Mesendoderm (in vitro differentiated cells): ENCODE data around the gene PMP22.

Experiments
- DNase-seq: peaks from one replicate; pipeline ENCODE4 v3.0.0; 2013
- H2AK5ac ChIP-seq: 2 replicates; pipeline ENCODE4 v1.6.1; 2013; ENCODE audit warnings: low read length, inconsistent platforms
- H2BK120ac ChIP-seq: 2 replicates; pipeline ENCODE4 v1.6.1; 2013; ENCODE audit warnings: low read depth, mild to moderate bottlenecking, low read length, moderate library complexity, mixed read lengths
- H2BK15ac ChIP-seq: replicated peaks from 2 replicates; pipeline ENCODE4 v1.6.1; 2013; ENCODE audit warnings: low read depth, mild to moderate bottlenecking, moderate library complexity
- H2BK5ac ChIP-seq: 2 replicates; pipeline ENCODE4 v1.6.1; 2013; ENCODE audit warnings: low read length, inconsistent platforms
- H3K18ac ChIP-seq: 2 replicates; pipeline ENCODE4 v1.6.1; 2013; ENCODE audit warnings: mild to moderate bottlenecking, low read length, mixed read lengths
- H3K23ac ChIP-seq: one replicate; pipeline ENCODE4 v1.6.1; 2013; ENCODE audit warnings: low read length
- H3K27ac ChIP-seq: 2 replicates; pipeline ENCODE4 v1.5.1; 2013; ENCODE audit warnings: low read depth, mild to moderate bottlenecking, inconsistent platforms, low read length, moderate library complexity
- H3K27me3 ChIP-seq: 2 replicates; pipeline ENCODE4 v1.6.1; 2013; ENCODE audit warnings: low read length, control low read depth, mild to moderate bottlenecking, inconsistent platforms; ENCODE audit not compliant: insufficient read depth, poor library complexity
- H3K36me3 ChIP-seq: 2 replicates; pipeline ENCODE4 v1.6.1; 2013; ENCODE audit warnings: low read length, inconsistent platforms; ENCODE audit not compliant: control insufficient read depth, insufficient read depth
- H3K4ac ChIP-seq: one replicate; pipeline ENCODE4 v1.6.1; 2013; ENCODE audit warnings: low read depth, mild to moderate bottlenecking, low read length, moderate library complexity
- H3K4me1 ChIP-seq: 2 replicates; pipeline ENCODE4 v1.6.1; 2013; ENCODE audit warnings: low read depth, low read length, inconsistent platforms; ENCODE audit not compliant: control insufficient read depth
- H3K4me2 ChIP-seq: 2 replicates; pipeline ENCODE4 v1.6.1; 2013; ENCODE audit warnings: low read length
- H3K4me3 ChIP-seq: 2 replicates; pipeline ENCODE4 v1.5.1; 2013; ENCODE audit warnings: mild to moderate bottlenecking, low read length
- H3K56ac ChIP-seq: one replicate; pipeline ENCODE4 v1.6.1; 2013; ENCODE audit warnings: low read length
- H3K79me1 ChIP-seq: 2 replicates; pipeline ENCODE4 v1.6.1; 2013; ENCODE audit warnings: low read length, inconsistent platforms
- H3K79me2 ChIP-seq: 2 replicates; pipeline ENCODE4 v1.6.1; 2013; ENCODE audit warnings: mild to moderate bottlenecking, low read length; ENCODE audit not compliant: control insufficient read depth, insufficient read depth
- H3K9ac ChIP-seq: 2 replicates; pipeline ENCODE4 v1.6.1; 2013; ENCODE audit warnings: low read length, inconsistent platforms
- H4K5ac ChIP-seq: one replicate; pipeline ENCODE4 v1.6.1; 2013; ENCODE audit warnings: low read length
- H4K8ac ChIP-seq: one replicate; pipeline ENCODE4 v1.6.1; 2013; ENCODE audit warnings: low read depth, mild to moderate bottlenecking, control low read depth, low read length, moderate library complexity
- WGBS: extraction: QIAGEN DNeasy Blood & Tissue Kit; methylation state at CpG from one replicate; pipeline ENCODE4 v1.1.7; 2013; ENCODE audit warnings: low lambda C conversion rate, missing lambda C conversion rate; ENCODE audit not compliant: insufficient coverage; ENCODE audit errors: extremely low coverage; 5-methylcytosine and 5-hydroxymethylcytosine counted together

Gene PMP22

DNA sequence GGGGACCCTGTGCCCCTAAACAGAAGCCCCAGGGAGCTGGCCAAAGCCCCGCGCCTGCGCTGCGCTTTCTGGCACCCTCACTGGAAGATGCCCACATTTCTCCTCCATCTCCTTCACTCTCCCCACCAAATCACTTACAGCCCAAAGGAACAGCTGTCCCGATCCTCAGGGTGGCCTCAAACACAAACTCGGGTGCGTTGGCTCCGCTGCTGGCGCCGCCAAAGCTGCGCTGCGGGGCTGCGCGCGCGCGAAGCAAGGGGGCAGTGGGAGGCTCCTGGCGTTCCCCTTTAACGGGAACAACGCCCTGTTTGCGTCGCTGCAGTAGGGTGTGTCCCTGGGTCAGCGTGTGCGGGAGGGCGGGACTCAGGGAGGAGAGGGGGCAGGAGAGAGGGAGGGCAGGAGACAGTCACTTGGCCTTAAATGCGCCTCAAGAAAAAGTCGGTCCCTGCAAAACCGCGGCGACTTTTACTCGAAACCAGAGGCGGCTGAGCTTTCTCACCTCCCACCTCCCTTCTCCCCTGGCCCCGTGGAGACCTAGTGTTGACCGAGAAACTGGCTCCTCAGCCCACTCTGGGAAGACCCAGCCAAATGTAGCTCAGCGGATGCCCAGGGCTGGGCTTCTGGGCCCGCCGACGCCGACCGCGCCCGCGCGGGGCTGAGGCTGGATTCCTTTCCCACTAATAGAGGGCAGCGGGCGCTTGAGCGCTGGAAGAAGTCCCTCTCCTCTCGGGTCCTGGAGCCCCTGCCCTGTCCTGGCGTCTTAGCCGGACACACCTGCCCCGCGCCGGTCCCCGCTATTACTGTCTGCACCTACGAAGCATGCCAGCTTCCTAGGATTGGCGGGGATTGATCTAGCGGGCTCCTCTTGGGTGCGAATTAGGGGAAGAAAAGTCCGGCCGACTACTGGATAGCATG, 2.6 kb downstream of the PMP22 start:
- WGBS = no CpG with 5 or more reads among the region's 60 CpGs
- Histone ChIP-seq H3K79me1 (no peaks in the 10 kb centered on the region), H2BK5ac (no peak overlapping the region), H3K79me2 (no peaks in the 10 kb centered on the region), H3K18ac (no peak overlapping the region), H2AK5ac (no peak overlapping the region), H3K56ac (peak overlapping the region; percentile 68), H3K27me3 (peaks cover 15% of the 10 kb centered on the region), H3K4me2 (peak overlapping the region; percentile 94), H3K4me1 (peaks cover 2% of the 10 kb centered on the region), H3K36me3 (no peaks in the 10 kb centered on the region), H2BK120ac (no peak overlapping the region), H3K27ac (no peak overlapping the region), H4K5ac (no peak overlapping the region), H3K4ac (no peak overlapping the region), H3K9ac (peak overlapping the region; percentile 57), H3K4me3 (peak overlapping the region; percentile 27), H4K8ac (no peak overlapping the region), H3K23ac (no peak overlapping the region), H2BK15ac (no peak overlapping the region)
- DNase-seq = peak; percentile 82

DNA sequence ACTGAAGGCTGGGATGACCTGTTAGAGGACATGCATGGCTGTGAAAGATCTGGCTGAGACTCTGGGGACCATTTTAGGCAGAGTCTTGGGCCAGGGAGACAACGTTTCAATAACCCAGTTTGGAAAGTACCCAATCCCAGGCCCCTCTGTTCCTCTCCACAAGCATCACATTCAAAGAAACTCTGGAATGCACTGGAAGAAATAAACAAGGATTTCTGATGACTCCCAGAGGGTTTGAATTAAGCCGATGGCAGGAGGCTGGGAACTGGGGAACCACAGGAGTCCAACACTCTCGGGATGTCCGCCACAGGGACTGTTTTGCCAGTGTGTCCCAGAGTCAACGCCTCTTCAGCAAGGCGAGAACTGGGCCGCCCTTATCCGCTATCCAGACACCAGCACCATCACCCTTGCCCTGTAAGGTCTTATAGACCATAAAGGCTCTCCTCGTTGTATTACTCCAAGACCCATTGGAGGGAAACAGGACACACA, 3.3 kb downstream of the PMP22 start:
- H3K79me1 ChIP-seq = no peaks in the 10 kb centered on the region
- H2BK120ac ChIP-seq = no peak overlapping the region
- H3K4me2 ChIP-seq = peak overlapping the region; percentile 94
- peaks cover 2% of the 10 kb centered on the region for H3K4me1 ChIP-seq
- H4K8ac ChIP-seq = no peak overlapping the region
- no peak overlapping the region for H4K5ac ChIP-seq
- H3K56ac ChIP-seq = peak overlapping the region; percentile 68
- no peak overlapping the region for H2BK15ac ChIP-seq
- H3K27ac ChIP-seq = no peak overlapping the region
- H3K18ac ChIP-seq = no peak overlapping the region
- peak overlapping the region; percentile 57 for H3K9ac ChIP-seq
- no peaks in the 10 kb centered on the region for H3K36me3 ChIP-seq
- no peak overlapping the region for H2BK5ac ChIP-seq
- H3K79me2 ChIP-seq = no peaks in the 10 kb centered on the region
- no peak overlapping the region for H3K4ac ChIP-seq
- DNase-seq = peak; percentile 50
- H3K23ac ChIP-seq = no peak overlapping the region
- H3K27me3 ChIP-seq = peaks cover 15% of the 10 kb centered on the region
- H2AK5ac ChIP-seq = no peak overlapping the region
- peak overlapping the region; percentile 27 for H3K4me3 ChIP-seq
- no CpG with 5 or more reads among the region's 9 CpGs for WGBS

GRCh38 chr17:15261258-15261801, 3.8 kb downstream of the PMP22 start:
- WGBS = no CpG with 5 or more reads among the region's 32 CpGs
- H3K4me3 ChIP-seq = peak overlapping the region; percentile 50
- no peaks in the 10 kb centered on the region for H3K79me1 ChIP-seq
- peak overlapping the region; percentile 46 for H3K4ac ChIP-seq
- no peaks in the 10 kb centered on the region for H3K79me2 ChIP-seq
- H2BK120ac ChIP-seq = no peak overlapping the region
- H3K4me1 ChIP-seq = peaks cover 2% of the 10 kb centered on the region
- H3K9ac ChIP-seq = peak overlapping the region; percentile 58
- H3K4me2 ChIP-seq = peak overlapping the region; percentile 94
- peaks cover 15% of the 10 kb centered on the region for H3K27me3 ChIP-seq
- peak overlapping the region; percentile 68 for H3K56ac ChIP-seq
- no peak overlapping the region for H2BK5ac ChIP-seq
- no peak overlapping the region for H2BK15ac ChIP-seq
- H3K27ac ChIP-seq = no peak overlapping the region
- H2AK5ac ChIP-seq = no peak overlapping the region
- H3K23ac ChIP-seq = peak overlapping the region; percentile 90
- no peak overlapping the region for H4K8ac ChIP-seq
- no peak overlapping the region for H4K5ac ChIP-seq
- no peaks in the 10 kb centered on the region for H3K36me3 ChIP-seq
- H3K18ac ChIP-seq = peak overlapping the region; percentile 33
- DNase-seq = peak; percentile 79

- Histone ChIP-seq H3K23ac (peak overlapping the region; percentile 90), H2BK120ac (no peak overlapping the region), H3K18ac (peak overlapping the region; percentile 33), H3K27ac (no peak overlapping the region), H3K4me2 (peak overlapping the region; percentile 98), H3K27me3 (peaks cover 15% of the 10 kb centered on the region), H3K4ac (no peak overlapping the region), H3K79me2 (no peaks in the 10 kb centered on the region), H3K56ac (peak overlapping the region; percentile 99), H2BK5ac (peak overlapping the region; percentile 32), H3K4me3 (peak overlapping the region; percentile 74), H2AK5ac (no peak overlapping the region), H4K5ac (no peak overlapping the region), H3K79me1 (no peaks in the 10 kb centered on the region), H3K4me1 (peaks cover 2% of the 10 kb centered on the region), H2BK15ac (no peak overlapping the region), H3K9ac (peak overlapping the region; percentile 91), H4K8ac (no peak overlapping the region), H3K36me3 (no peaks in the 10 kb centered on the region)
- WGBS = no CpG with 5 or more reads among the region's 67 CpGs
- DNase-seq = peak; percentile 84
Observed at GRCh38 chr17:15260376-15261257, 4.5 kb downstream of the PMP22 start.

- Histone ChIP-seq H3K27me3 (peaks cover 11% of the 10 kb centered on the region), H3K4me3 (no peak overlapping the region), H3K79me2 (no peaks in the 10 kb centered on the region), H2BK120ac (no peak overlapping the region), H2AK5ac (peak overlapping the region; percentile 11), H3K18ac (no peak overlapping the region), H3K27ac (no peak overlapping the region), H3K79me1 (no peaks in the 10 kb centered on the region), H4K8ac (no peak overlapping the region), H2BK5ac (no peak overlapping the region), H3K4ac (no peak overlapping the region), H3K9ac (peak overlapping the region; percentile 2), H3K23ac (no peak overlapping the region), H2BK15ac (no peak overlapping the region), H3K4me2 (peak overlapping the region; percentile 10), H4K5ac (no peak overlapping the region), H3K4me1 (peaks cover 2% of the 10 kb centered on the region), H3K56ac (no peak overlapping the region), H3K36me3 (no peaks in the 10 kb centered on the region)
- no peak for DNase-seq
- WGBS = no CpG with 5 or more reads among the region's 6 CpGs
Observed at GRCh38 chr17:15257796-15258512, 7.2 kb downstream of the PMP22 start.
